Measurements from ENCODE around the gene WDFY4. TPM values are rescaled to one million over a fixed set of nuclear protein-coding genes. Genes with fewer than 3 reads are reported as not detected.

The WDFY4 gene
- total and polyA plus RNA-seq, 7 experiments from 2014 or later, result 0.12 to 39.3 (median 1.5) TPM

Small RNA genes within 50 kb of the gene (microRNA-seq; reads per million reads assigned to microRNA genes)
- gene MIR4294 (ENCODE audit: borderline microRNAs expressed), result not detected

Other genes starting within 250 kb of the WDFY4 start
- 1 to 10 TPM in 2 of 5 experiments, under 1 TPM in 2, not detected in 1; 0.37 to 2.9 (median 1.1) TPM for gene ARHGAP22, start 79.8 kb upstream of the WDFY4 start, total RNA-seq
- gene ARHGAP22, start 79.8 kb upstream of the WDFY4 start, polyA plus RNA-seq, result not detected